Measurements from ENCODE around the gene CPAMD8. TPM values are rescaled to one million over a fixed set of nuclear protein-coding genes. Genes with fewer than 3 reads are reported as not detected.

Gene CPAMD8
- total RNA-seq, 2 experiments from 2014 or later: 0.32 to 1.2 TPM

- H3K27ac ChIP-seq (ENCODE audit: low read depth, low read length, poor library complexity, severe bottlenecking): no peak overlapping the region
- BruUV-seq (replicated peaks): no TSS peak
- H3K4me2 ChIP-seq (ENCODE audit: low read length): no peak overlapping the region
- TF ChIP-seq EZH2phosphoT487 (IDR thresholded peaks at IDR 0.05; ENCODE audit: borderline replicate concordance, low read depth, low read length) (no peak), CTCF (conservative IDR thresholded peaks at IDR 0.05; ENCODE audit: low read length) (no peak)
- H3K9me3 ChIP-seq (ENCODE audit: low read length): no peaks in the 10 kb centered on the region
- ChIA-PET CTCF (ENCODE audit: unreplicated experiment) (no interaction called here), POLR2A (no interaction called here)
- no peak overlapping the region for H2AFZ ChIP-seq (ENCODE audit: low read length)
- no peaks in the 10 kb centered on the region for H3K79me2 ChIP-seq (ENCODE audit: insufficient read depth, low read depth, low read length)
- H4K20me1 ChIP-seq (ENCODE audit: insufficient read depth, low read length): no peaks in the 10 kb centered on the region
- no peak overlapping the region for H3K4me3 ChIP-seq (ENCODE audit: low read depth, low read length, poor library complexity, severe bottlenecking)
- no peaks in the 10 kb centered on the region for H3K36me3 ChIP-seq (ENCODE audit: insufficient read depth, low read length)
- intact Hi-C loops (cut with micrococcal nuclease; ENCODE audit: unreplicated experiment): no loop called here
- no peaks in the 10 kb centered on the region for H3K9me2 ChIP-seq (ENCODE audit: insufficient read depth, low read length)
- DNase-seq (ENCODE audit: low spot score): no peak
- H3K4me1 ChIP-seq (ENCODE audit: insufficient read depth, low read length, poor library complexity, severe bottlenecking): no peaks in the 10 kb centered on the region
These were observed 105.6 kb downstream of the CPAMD8 start for GRCh38 chr19:16920816-16921529.

- Histone ChIP-seq H4K20me1 (ENCODE audit: insufficient read depth, low read length) (no peaks in the 10 kb centered on the region), H3K36me3 (ENCODE audit: insufficient read depth, low read length) (no peaks in the 10 kb centered on the region), H3K4me1 (ENCODE audit: insufficient read depth, low read length, poor library complexity, severe bottlenecking) (no peaks in the 10 kb centered on the region), H3K27ac (ENCODE audit: low read depth, low read length, poor library complexity, severe bottlenecking) (no peak overlapping the region), H3K9me3 (ENCODE audit: low read length) (no peaks in the 10 kb centered on the region), H3K4me2 (ENCODE audit: low read length) (no peak overlapping the region), H3K79me2 (ENCODE audit: insufficient read depth, low read depth, low read length) (no peaks in the 10 kb centered on the region), H2AFZ (ENCODE audit: low read length) (no peak overlapping the region), H3K4me3 (ENCODE audit: low read depth, low read length, poor library complexity, severe bottlenecking) (no peak overlapping the region), H3K9me2 (ENCODE audit: insufficient read depth, low read length) (no peaks in the 10 kb centered on the region)
- intact Hi-C loops (cut with micrococcal nuclease; ENCODE audit: unreplicated experiment): no loop called here
- no peak for TF ChIP-seq EZH2phosphoT487 (IDR thresholded peaks at IDR 0.05; ENCODE audit: borderline replicate concordance, low read depth, low read length)
- no peak for TF ChIP-seq CTCF (conservative IDR thresholded peaks at IDR 0.05; ENCODE audit: low read length)
- CTCF ChIA-PET (ENCODE audit: unreplicated experiment): no interaction called here
- BruUV-seq (replicated peaks): no TSS peak
- no peak for DNase-seq (ENCODE audit: low spot score)
- POLR2A ChIA-PET: no interaction called here
These were observed 107.1 kb downstream of the CPAMD8 start for GRCh38 chr19:16919496-16919895.

- peaks cover 7% of the 10 kb centered on the region for H3K9me3 ChIP-seq (ENCODE audit: low read length)
- CTCF ChIA-PET (ENCODE audit: unreplicated experiment): interaction anchor here (0.6 kb wide), 1 partner anchor 11 kb away, joined by 4 read pairs; no protein-coding TSS in a partner anchor
- BruUV-seq (replicated peaks): no TSS peak
- TF ChIP-seq EZH2phosphoT487 (IDR thresholded peaks at IDR 0.05; ENCODE audit: borderline replicate concordance, low read depth, low read length): no peak
- no peak for TF ChIP-seq CTCF (conservative IDR thresholded peaks at IDR 0.05; ENCODE audit: low read length)
- H3K27ac ChIP-seq (ENCODE audit: low read depth, low read length, poor library complexity, severe bottlenecking): no peak overlapping the region
- no peaks in the 10 kb centered on the region for H3K36me3 ChIP-seq (ENCODE audit: insufficient read depth, low read length)
- no peak for DNase-seq (ENCODE audit: low spot score)
- H3K79me2 ChIP-seq (ENCODE audit: insufficient read depth, low read depth, low read length): no peaks in the 10 kb centered on the region
- POLR2A ChIA-PET: no interaction called here
- no peaks in the 10 kb centered on the region for H4K20me1 ChIP-seq (ENCODE audit: insufficient read depth, low read length)
- H3K9me2 ChIP-seq (ENCODE audit: insufficient read depth, low read length): no peaks in the 10 kb centered on the region
- intact Hi-C loops (cut with micrococcal nuclease; ENCODE audit: unreplicated experiment): no loop called here
- no peak overlapping the region for H2AFZ ChIP-seq (ENCODE audit: low read length)
- H3K4me1 ChIP-seq (ENCODE audit: insufficient read depth, low read length, poor library complexity, severe bottlenecking): no peaks in the 10 kb centered on the region
- H3K4me3 ChIP-seq (ENCODE audit: low read depth, low read length, poor library complexity, severe bottlenecking): no peak overlapping the region
- no peak overlapping the region for H3K4me2 ChIP-seq (ENCODE audit: low read length)
These were observed 109.2 kb downstream of the CPAMD8 start for GRCh38 chr19:16917401-16917800.
